IgD-negative memory B cell (primary cell): ENCODE measurements around the gene MYZAP. TPM values are rescaled to one million over a fixed set of nuclear protein-coding genes. Genes with fewer than 3 reads are reported as not detected.

ENCODE experiments used
- H3K27ac Mint-ChIP-seq, 3 donors: one replicate each; pipeline ENCODE4 v1.8.0; 2020 to 2022; ENCODE audit warnings: mild to moderate bottlenecking in 3 of 3, mixed read lengths in 3 of 3, moderate library complexity in 1 of 3
- H3K27me3 Mint-ChIP-seq: one replicate; pipeline ENCODE4 v1.8.0; 2021; ENCODE audit warnings: mixed read lengths
- H3K36me3 Mint-ChIP-seq: one replicate; pipeline ENCODE4 v1.8.0; 2020; ENCODE audit warnings: mild to moderate bottlenecking, mixed read lengths
- H3K4me1 Mint-ChIP-seq, 3 donors: one replicate each; pipeline ENCODE4 v1.8.0; 2020 to 2022; ENCODE audit warnings: mixed read lengths in 3 of 3, mild to moderate bottlenecking in 1 of 3
- H3K4me3 Mint-ChIP-seq, 4 donors: one replicate each; pipeline ENCODE4 v1.8.0; 2020 to 2022; ENCODE audit warnings: mild to moderate bottlenecking in 4 of 4, mixed read lengths in 4 of 4, moderate library complexity in 3 of 4
- H3K9me3 Mint-ChIP-seq, 3 donors: one replicate each; pipeline ENCODE4 v1.8.0; 2020 to 2021; ENCODE audit warnings: mixed read lengths in 3 of 3, mild to moderate bottlenecking in 1 of 3
- polyA plus RNA-seq: library from polyadenylated mRNA; unstranded; fragments of 300-500 nt; fragmentation: Illumina TruSeq; gene quantifications from one replicate; pipeline ENCODE4 v1.2.3, GENCODE V29; 2021

The MYZAP gene
- polyA plus RNA-seq, 1 donor from 2014 or later = 1.8 TPM

GRCh38 chr15:57686657-57687056 lies 95.0 kb downstream of the MYZAP start:
- no peaks in the 10 kb centered on the region for H3K4me1 Mint-ChIP-seq
- H3K9me3 Mint-ChIP-seq = no peaks in the 10 kb centered on the region
- no peak overlapping the region for H3K27ac Mint-ChIP-seq
- H3K27me3 Mint-ChIP-seq = peaks cover under 1% of the 10 kb centered on the region
- H3K36me3 Mint-ChIP-seq = no peaks in the 10 kb centered on the region
- H3K4me3 Mint-ChIP-seq = no peak overlapping the region

DNA sequence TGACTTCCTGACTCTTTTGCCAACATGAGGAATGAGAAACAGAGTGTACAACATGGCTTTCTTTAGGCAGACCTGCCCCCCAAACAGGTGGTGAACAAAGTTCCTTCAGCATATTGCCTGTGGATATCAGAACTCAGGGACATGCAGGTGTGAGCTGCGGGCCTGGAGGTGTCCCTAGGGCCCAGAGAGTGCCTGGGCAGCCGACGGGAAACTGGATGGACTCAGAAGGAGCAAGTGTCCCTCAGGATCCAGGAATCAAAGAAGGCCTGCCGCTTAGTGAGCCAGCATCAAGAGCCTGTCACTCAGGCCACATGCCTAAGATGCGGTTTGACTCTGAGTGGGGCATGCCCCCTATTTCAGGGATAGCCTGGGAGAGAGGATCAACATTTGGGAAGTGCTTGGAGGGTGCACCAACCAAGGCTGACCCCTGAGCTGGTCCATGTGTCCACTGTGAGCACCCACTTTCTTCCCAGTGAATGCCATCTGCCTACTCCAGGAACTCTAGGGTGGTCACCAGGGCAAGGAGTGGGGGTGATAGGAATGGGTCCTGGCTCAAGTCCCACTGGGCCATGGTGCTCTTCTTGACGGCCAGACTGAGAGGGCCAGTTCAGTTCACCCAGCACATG lies 98.8 kb downstream of the MYZAP start:
- Mint-ChIP-seq H3K4me3 (no peak overlapping the region), H3K27me3 (peaks cover 5% of the 10 kb centered on the region), H3K27ac (no peak overlapping the region), H3K4me1 (no peaks in the 10 kb centered on the region), H3K9me3 (no peaks in the 10 kb centered on the region), H3K36me3 (no peaks in the 10 kb centered on the region)

DNA sequence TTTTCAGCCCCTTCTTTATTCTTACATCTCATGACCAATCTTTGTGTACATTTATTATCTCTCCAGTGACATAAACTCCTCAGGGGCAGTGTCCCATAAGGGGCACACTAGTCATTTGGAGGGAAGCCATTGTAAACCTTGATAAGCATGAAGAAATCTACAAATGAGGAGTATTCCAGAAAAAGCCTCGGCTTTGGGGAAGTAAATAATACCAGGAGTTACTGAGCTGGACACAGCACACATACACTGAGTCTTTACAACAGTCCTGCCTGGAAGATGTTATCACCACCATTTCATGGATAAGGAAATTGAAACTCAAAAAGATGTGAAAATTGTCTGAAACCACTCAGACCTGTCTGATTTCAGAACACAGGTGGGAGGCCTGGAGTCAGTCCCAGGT lies 99.4 kb downstream of the MYZAP start:
- H3K4me3 Mint-ChIP-seq = no peak overlapping the region

DNA sequence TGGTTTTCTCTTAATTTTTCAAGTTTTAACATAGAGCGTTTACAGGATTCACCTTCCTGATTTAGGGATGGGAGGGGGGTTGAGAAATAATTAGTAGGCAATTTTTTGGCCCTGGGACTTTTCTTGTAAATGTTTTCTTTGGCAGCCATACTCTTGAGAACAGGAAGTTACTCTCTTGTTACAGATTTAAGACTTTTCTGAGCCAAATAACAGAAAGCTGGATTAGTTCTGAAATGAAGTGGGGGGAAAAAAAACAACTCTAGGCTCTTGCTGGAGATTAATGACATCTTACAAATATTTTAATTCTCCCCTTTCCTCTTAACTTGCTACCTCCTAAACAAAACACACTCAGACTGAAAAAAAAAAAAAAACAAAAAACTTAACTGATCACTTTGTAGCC lies 101.0 kb downstream of the MYZAP start:
- no peak overlapping the region for H3K4me3 Mint-ChIP-seq
- peaks cover 10% of the 10 kb centered on the region for H3K27me3 Mint-ChIP-seq
- no peaks in the 10 kb centered on the region for H3K4me1 Mint-ChIP-seq
- H3K36me3 Mint-ChIP-seq = no peaks in the 10 kb centered on the region
- H3K9me3 Mint-ChIP-seq = no peaks in the 10 kb centered on the region
- no peak overlapping the region for H3K27ac Mint-ChIP-seq

More for the DNA sequence above, 99.4 kb downstream of the MYZAP start:
- Mint-ChIP-seq H3K27me3 (peaks cover 6% of the 10 kb centered on the region), H3K9me3 (no peaks in the 10 kb centered on the region), H3K4me1 (no peaks in the 10 kb centered on the region), H3K27ac (no peak overlapping the region), H3K36me3 (no peaks in the 10 kb centered on the region)

DNA sequence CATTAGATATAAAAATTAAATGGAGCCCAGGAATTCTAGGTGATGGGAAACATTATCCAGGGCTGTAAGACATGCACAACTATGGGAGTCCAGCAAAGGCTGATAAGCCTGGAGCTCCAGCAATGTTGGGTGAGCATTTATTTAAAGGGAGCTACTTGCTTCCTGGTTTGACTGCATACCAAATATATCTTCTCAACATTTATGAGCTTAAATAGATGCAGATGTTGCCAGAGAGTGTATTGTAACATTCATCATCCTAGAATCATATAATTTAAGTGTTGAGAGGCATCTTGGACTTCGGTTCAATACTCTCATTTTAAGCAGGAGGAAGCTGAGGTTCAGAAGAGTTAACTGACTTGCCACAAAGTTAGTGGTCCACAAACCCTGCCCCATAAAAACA lies 102.6 kb downstream of the MYZAP start:
- Mint-ChIP-seq H3K27ac (no peak overlapping the region), H3K4me3 (no peak overlapping the region), H3K36me3 (no peaks in the 10 kb centered on the region), H3K4me1 (no peaks in the 10 kb centered on the region), H3K27me3 (peaks cover 10% of the 10 kb centered on the region), H3K9me3 (no peaks in the 10 kb centered on the region)

DNA sequence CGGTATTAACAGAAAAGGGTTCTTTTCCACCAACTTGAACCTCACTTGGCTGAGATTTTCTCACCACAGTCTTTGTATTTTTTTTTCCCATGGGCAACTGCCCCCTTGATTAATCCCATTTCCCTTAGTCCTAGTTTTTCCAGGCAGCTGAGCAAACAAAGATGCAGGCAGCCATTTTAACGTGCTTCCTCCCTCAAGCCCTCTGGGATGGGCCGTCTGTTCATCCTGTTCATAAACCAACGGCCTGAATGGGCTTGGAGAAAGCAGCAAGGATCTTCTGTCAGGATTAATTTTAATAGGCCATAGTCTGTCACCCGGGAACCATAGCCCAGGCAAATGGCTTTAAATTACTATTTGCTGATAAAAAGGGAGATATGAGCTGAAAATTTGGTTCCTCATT lies 104.4 kb downstream of the MYZAP start:
- no peak overlapping the region for H3K27ac Mint-ChIP-seq
- H3K36me3 Mint-ChIP-seq = no peaks in the 10 kb centered on the region
- no peaks in the 10 kb centered on the region for H3K4me1 Mint-ChIP-seq
- H3K9me3 Mint-ChIP-seq = no peaks in the 10 kb centered on the region
- peaks cover 14% of the 10 kb centered on the region for H3K27me3 Mint-ChIP-seq
- H3K4me3 Mint-ChIP-seq = no peak overlapping the region

GRCh38 chr15:57697588-57697987 lies 105.9 kb downstream of the MYZAP start:
- H3K27ac Mint-ChIP-seq = no peak overlapping the region
- no peaks in the 10 kb centered on the region for H3K36me3 Mint-ChIP-seq
- H3K4me1 Mint-ChIP-seq = no peaks in the 10 kb centered on the region

DNA sequence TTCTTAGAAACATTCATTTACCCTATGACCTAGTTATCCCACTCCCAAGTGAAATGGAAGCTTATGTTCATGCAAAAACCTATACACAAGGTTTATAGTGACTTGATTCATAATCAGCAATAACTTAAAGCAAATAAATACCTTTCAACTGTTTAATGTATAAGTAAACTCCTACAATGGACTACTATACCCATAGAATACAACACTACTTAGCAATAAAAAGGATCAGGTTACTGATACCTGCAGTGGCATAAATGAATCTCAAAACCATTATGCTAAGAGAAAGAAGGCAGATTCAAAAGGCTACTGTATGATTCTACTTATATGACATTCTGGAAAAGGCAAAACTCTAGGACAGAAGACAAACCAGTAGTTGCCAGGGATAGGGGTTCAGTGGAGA lies 106.5 kb downstream of the MYZAP start:
- H3K27me3 Mint-ChIP-seq = peaks cover 13% of the 10 kb centered on the region

More at GRCh38 chr15:57697588-57697987, 105.9 kb downstream of the MYZAP start:
- no peaks in the 10 kb centered on the region for H3K9me3 Mint-ChIP-seq
- H3K27me3 Mint-ChIP-seq = peaks cover 13% of the 10 kb centered on the region
- no peak overlapping the region for H3K4me3 Mint-ChIP-seq

DNA sequence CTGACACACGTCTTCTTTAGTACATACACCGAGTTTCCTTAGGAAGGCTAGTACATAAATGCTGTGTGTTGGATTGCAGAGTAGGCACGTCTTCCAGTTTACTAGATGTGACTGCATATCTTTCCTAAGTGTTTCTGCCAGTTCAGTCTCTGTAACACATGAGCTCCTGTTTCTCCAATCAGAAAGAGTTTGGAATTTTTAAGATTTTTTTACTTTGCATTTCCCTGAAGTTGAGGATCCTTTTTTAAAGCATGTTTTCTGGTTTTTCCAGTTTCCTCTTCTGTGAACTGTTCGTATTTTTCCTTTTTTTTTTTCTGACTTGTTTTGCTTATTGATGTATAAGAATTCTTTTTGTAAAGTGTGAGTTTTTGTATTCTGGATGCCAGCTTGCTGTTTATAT lies 107.3 kb downstream of the MYZAP start:
- Mint-ChIP-seq H3K4me3 (no peak overlapping the region), H3K9me3 (no peaks in the 10 kb centered on the region), H3K27ac (no peak overlapping the region), H3K27me3 (peaks cover 11% of the 10 kb centered on the region), H3K4me1 (no peaks in the 10 kb centered on the region), H3K36me3 (no peaks in the 10 kb centered on the region)

More for the DNA sequence above, 106.5 kb downstream of the MYZAP start:
- H3K36me3 Mint-ChIP-seq = no peaks in the 10 kb centered on the region
- no peaks in the 10 kb centered on the region for H3K9me3 Mint-ChIP-seq
- H3K4me3 Mint-ChIP-seq = no peak overlapping the region
- H3K27ac Mint-ChIP-seq = no peak overlapping the region
- H3K4me1 Mint-ChIP-seq = no peaks in the 10 kb centered on the region

GRCh38 chr15:57703387-57703786 lies 111.7 kb downstream of the MYZAP start:
- Mint-ChIP-seq H3K27ac (no peak overlapping the region), H3K36me3 (no peaks in the 10 kb centered on the region), H3K27me3 (peaks cover 5% of the 10 kb centered on the region), H3K4me1 (peaks cover 14 to 20% (median 15%) of the 10 kb centered on the region in 3 donors), H3K4me3 (peak overlapping the region in 1 of 4 donors; percentile 67), H3K9me3 (no peaks in the 10 kb centered on the region)

DNA sequence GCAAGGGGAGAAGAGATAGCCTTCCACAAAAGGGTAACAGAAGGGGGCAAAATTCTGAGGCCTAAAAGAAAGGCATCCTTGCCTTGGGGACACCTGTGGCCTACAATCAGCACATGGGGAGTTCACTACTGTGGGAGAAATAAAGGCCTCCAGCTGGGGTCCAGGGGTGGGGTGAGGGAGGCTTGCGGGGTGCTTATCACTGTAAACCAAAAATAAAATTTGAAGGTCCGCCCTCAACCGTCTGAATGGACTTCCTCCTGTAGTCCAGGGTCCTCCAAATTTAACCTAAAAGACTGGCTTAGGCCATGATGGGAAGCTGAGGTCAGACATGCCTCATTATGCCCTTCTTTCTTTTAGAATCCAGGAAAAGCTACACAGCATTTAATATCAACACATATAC lies 112.7 kb downstream of the MYZAP start:
- Mint-ChIP-seq H3K36me3 (no peaks in the 10 kb centered on the region), H3K9me3 (no peaks in the 10 kb centered on the region), H3K27ac (peak overlapping the region in 1 of 3 donors; percentile 83), H3K4me1 (peaks cover 21 to 29% (median 24%) of the 10 kb centered on the region in 3 donors), H3K27me3 (peaks cover 5% of the 10 kb centered on the region), H3K4me3 (peak overlapping the region in 2 of 4 donors; percentile 45 to 86)

DNA sequence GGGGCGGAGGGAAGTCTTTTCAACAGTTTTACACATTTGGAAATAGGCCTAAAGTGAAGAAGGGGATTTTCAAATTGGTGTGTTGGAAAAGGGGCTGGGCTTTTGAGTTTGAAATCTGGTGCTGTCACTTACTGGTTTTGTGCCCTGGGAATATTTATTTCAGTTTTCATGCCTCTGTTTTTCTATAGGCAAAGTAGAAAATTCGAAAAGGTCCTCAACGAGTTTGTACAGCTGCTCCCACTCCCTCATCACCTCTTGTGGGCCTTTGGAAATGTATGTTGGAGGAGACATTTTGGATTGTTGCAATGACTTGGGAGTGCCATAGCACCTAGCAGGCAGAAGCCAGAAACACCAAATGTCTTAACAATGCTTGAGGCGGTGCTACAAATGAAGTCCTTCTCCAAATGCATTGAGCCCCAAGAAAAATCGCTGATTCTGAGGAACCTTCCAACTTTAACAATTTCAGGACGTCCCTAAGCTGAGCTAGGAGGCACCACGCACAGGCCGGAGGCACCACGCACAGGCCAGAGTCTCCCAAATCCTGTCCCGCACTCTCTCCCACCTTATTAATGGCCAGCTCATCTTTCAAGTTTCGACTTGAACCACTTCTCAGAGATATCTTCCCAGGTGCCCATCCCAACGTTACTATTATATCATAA lies 114.2 kb downstream of the MYZAP start:
- Mint-ChIP-seq H3K27me3 (peaks cover 3% of the 10 kb centered on the region), H3K27ac (peak overlapping the region; percentile 83 to 95 (median 94)), H3K36me3 (no peaks in the 10 kb centered on the region), H3K4me1 (peaks cover 30 to 34% (median 31%) of the 10 kb centered on the region in 3 donors), H3K9me3 (no peaks in the 10 kb centered on the region), H3K4me3 (peak overlapping the region; percentile 88 to 98 (median 94))

DNA sequence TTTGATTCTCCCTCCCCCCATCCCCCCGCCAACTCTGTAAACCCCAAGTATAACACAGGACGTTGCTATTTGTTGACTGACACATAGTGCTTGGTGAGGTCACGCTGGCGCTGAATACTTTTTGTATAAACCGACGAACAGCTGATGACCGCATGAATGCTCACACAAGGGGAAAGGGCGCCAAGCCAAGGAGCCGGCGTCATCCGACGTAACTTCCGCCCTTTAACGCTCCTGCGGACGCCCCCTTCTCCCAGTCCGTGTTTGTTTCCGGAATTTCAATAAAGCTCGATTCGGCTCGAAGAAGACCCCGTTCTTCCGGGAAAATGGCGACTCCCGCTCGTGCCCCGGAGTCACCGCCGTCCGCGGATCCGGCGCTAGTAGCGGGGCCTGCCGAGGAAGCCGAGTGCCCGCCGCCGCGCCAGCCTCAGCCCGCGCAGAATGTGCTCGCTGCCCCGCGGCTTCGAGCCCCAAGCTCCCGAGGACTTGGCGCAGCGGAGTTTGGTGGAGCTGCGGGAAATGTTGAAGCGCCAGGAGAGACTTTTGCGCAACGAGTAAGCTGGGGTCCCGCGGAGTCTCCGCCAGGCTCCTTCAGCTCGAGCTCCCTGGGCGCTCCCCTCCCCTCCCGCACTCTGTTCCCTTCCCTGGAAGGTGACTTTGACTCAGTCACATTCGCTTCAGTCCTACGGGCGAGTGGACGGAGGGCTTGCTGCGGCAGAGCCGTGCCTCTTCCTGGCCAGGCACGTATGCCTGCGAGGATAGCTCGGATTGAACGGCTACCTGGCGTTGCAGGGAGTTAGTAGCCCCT lies 114.9 kb downstream of the MYZAP start, which contains the start of gene POLR2M:
TSS of gene POLR2M (plus strand) at position 310 of the 805 bp plus-strand sequence. CDS start at position 439, 129 bp downstream.
- Mint-ChIP-seq H3K27ac (peak within 1 kb of the TSS; percentile 83 to 95 (median 94)), H3K4me1 (peaks cover 34 to 37% (median 37%) of the 10 kb centered on the region in 3 donors), H3K36me3 (no peaks in the 10 kb centered on the region), H3K9me3 (no peaks in the 10 kb centered on the region), H3K4me3 (peak within 1 kb of the TSS; percentile 88 to 98 (median 94)), H3K27me3 (no peaks in the 10 kb centered on the region)

DNA sequence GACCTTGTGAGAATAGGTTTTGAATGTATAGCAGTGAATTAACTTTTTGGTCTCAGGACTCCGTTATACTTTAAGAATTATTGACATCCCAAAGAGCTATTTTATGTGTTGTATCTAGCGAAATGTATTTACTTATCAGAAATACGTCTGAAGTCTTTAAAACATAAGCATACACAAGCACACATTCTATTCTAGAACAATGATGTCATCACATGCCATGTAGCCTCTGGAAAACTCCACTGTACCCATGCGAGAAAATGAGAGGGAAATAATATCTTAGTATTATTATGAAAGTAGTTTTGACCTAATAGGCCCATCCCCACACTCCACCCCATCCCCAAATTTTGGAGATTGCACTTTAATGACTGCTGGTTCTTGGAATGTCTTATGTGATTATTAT lies 116.3 kb downstream of the MYZAP start:
- Mint-ChIP-seq H3K36me3 (peaks cover 5% of the 10 kb centered on the region), H3K27ac (peak overlapping the region; percentile 83 to 95 (median 94)), H3K4me3 (peak overlapping the region; percentile 88 to 98 (median 94)), H3K9me3 (no peaks in the 10 kb centered on the region), H3K27me3 (no peaks in the 10 kb centered on the region), H3K4me1 (peaks cover 37 to 41% (median 38%) of the 10 kb centered on the region in 3 donors)

- no peak overlapping the region for H3K27ac Mint-ChIP-seq
- H3K4me3 Mint-ChIP-seq = no peak overlapping the region
- H3K4me1 Mint-ChIP-seq = no peaks in the 10 kb centered on the region
- H3K36me3 Mint-ChIP-seq = peaks cover 17% of the 10 kb centered on the region
- no peaks in the 10 kb centered on the region for H3K27me3 Mint-ChIP-seq
- H3K9me3 Mint-ChIP-seq = peaks cover 0 to 3% (median 0%) of the 10 kb centered on the region in 3 donors
These were observed 126.6 kb downstream of the MYZAP start for GRCh38 chr15:57718309-57718708.
